ENCODE measurements around the gene LHX1. TPM values are rescaled to one million over a fixed set of nuclear protein-coding genes. Genes with fewer than 3 reads are reported as not detected.

The LHX1 gene
- polyA plus RNA-seq, 1 donor from 2014 or later: 2.5 TPM

GRCh38 chr17:36920032-36921005 lies 17.0 kb upstream of the LHX1 start:
- no peak for TF ChIP-seq RAD21 (conservative IDR thresholded peaks at IDR 0.05)
- TF ChIP-seq EP300 (conservative IDR thresholded peaks at IDR 0.05; ENCODE audit: poor library complexity, severe bottlenecking): no peak
- TF ChIP-seq POLR2AphosphoS5 (IDR thresholded peaks at IDR 0.05): no peak
- TF ChIP-seq, protein P1, sequence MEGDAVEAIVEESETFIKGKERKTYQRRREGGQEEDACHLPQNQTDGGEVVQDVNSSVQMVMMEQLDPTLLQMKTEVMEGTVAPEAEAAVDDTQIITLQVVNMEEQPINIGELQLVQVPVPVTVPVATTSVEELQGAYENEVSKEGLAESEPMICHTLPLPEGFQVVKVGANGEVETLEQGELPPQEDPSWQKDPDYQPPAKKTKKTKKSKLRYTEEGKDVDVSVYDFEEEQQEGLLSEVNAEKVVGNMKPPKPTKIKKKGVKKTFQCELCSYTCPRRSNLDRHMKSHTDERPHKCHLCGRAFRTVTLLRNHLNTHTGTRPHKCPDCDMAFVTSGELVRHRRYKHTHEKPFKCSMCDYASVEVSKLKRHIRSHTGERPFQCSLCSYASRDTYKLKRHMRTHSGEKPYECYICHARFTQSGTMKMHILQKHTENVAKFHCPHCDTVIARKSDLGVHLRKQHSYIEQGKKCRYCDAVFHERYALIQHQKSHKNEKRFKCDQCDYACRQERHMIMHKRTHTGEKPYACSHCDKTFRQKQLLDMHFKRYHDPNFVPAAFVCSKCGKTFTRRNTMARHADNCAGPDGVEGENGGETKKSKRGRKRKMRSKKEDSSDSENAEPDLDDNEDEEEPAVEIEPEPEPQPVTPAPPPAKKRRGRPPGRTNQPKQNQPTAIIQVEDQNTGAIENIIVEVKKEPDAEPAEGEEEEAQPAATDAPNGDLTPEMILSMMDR (IDR thresholded peaks at IDR 0.05; ENCODE audit: poor library complexity, severe bottlenecking): no peak
- no peak for TF ChIP-seq MXI1 (conservative IDR thresholded peaks at IDR 0.05; ENCODE audit: poor library complexity, severe bottlenecking)
- no peak for TF ChIP-seq EZH2 (IDR thresholded peaks at IDR 0.05; ENCODE audit: borderline replicate concordance, insufficient read depth, low read length, poor library complexity, severe bottlenecking)
- TF ChIP-seq, protein P2, sequence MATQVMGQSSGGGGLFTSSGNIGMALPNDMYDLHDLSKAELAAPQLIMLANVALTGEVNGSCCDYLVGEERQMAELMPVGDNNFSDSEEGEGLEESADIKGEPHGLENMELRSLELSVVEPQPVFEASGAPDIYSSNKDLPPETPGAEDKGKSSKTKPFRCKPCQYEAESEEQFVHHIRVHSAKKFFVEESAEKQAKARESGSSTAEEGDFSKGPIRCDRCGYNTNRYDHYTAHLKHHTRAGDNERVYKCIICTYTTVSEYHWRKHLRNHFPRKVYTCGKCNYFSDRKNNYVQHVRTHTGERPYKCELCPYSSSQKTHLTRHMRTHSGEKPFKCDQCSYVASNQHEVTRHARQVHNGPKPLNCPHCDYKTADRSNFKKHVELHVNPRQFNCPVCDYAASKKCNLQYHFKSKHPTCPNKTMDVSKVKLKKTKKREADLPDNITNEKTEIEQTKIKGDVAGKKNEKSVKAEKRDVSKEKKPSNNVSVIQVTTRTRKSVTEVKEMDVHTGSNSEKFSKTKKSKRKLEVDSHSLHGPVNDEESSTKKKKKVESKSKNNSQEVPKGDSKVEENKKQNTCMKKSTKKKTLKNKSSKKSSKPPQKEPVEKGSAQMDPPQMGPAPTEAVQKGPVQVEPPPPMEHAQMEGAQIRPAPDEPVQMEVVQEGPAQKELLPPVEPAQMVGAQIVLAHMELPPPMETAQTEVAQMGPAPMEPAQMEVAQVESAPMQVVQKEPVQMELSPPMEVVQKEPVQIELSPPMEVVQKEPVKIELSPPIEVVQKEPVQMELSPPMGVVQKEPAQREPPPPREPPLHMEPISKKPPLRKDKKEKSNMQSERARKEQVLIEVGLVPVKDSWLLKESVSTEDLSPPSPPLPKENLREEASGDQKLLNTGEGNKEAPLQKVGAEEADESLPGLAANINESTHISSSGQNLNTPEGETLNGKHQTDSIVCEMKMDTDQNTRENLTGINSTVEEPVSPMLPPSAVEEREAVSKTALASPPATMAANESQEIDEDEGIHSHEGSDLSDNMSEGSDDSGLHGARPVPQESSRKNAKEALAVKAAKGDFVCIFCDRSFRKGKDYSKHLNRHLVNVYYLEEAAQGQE (IDR thresholded peaks at IDR 0.05; ENCODE audit: borderline replicate concordance): no peak
- no peak for TF ChIP-seq TAF1 (IDR thresholded peaks at IDR 0.05; ENCODE audit: low read depth)
- TF ChIP-seq SMC3 (conservative IDR thresholded peaks at IDR 0.05; ENCODE audit: poor library complexity): no peak
- Histone ChIP-seq H3F3A (ENCODE audit: insufficient read depth, low read length, poor library complexity, severe bottlenecking) (no peaks in the 10 kb centered on the region), H3K4me2 (ENCODE audit: low read length) (no peak overlapping the region), H2AFZ (ENCODE audit: low read depth, low read length) (no peak overlapping the region), H3K9ac (ENCODE audit: low read length) (no peak overlapping the region), H3K27ac (ENCODE audit: low read length) (no peak overlapping the region), H3K4me3 (ENCODE audit: low read length) (no peak overlapping the region), H3K9me2 (ENCODE audit: insufficient read depth, low read length) (no peaks in the 10 kb centered on the region), H3K27me3 (ENCODE audit: insufficient read depth, low read depth, low read length) (peaks cover 5% of the 10 kb centered on the region), H3K79me2 (replicated peaks; ENCODE audit: insufficient read depth, low read length) (no peaks in the 10 kb centered on the region), H3K9me3 (ENCODE audit: low read length) (no peaks in the 10 kb centered on the region), H3K36me3 (ENCODE audit: insufficient read depth, low read length) (no peaks in the 10 kb centered on the region), H4K20me1 (ENCODE audit: insufficient read depth) (no peaks in the 10 kb centered on the region)

- H3K36me3 ChIP-seq (ENCODE audit: insufficient read depth, low read length): no peaks in the 10 kb centered on the region
- no peaks in the 10 kb centered on the region for H4K20me1 ChIP-seq (ENCODE audit: insufficient read depth)
- peaks cover 8% of the 10 kb centered on the region for H3K27me3 ChIP-seq (ENCODE audit: insufficient read depth, low read depth, low read length)
- H3K79me2 ChIP-seq (replicated peaks; ENCODE audit: insufficient read depth, low read length): no peaks in the 10 kb centered on the region
- TF ChIP-seq, protein P1 (IDR thresholded peaks at IDR 0.05; ENCODE audit: poor library complexity, severe bottlenecking): no peak
- TF ChIP-seq POLR2AphosphoS5 (IDR thresholded peaks at IDR 0.05) (no peak), SMC3 (conservative IDR thresholded peaks at IDR 0.05; ENCODE audit: poor library complexity) (no peak), RAD21 (conservative IDR thresholded peaks at IDR 0.05) (no peak), TAF1 (IDR thresholded peaks at IDR 0.05; ENCODE audit: low read depth) (no peak), MXI1 (conservative IDR thresholded peaks at IDR 0.05; ENCODE audit: poor library complexity, severe bottlenecking) (no peak), EZH2 (IDR thresholded peaks at IDR 0.05; ENCODE audit: borderline replicate concordance, insufficient read depth, low read length, poor library complexity, severe bottlenecking) (no peak), EP300 (conservative IDR thresholded peaks at IDR 0.05; ENCODE audit: poor library complexity, severe bottlenecking) (no peak)
- TF ChIP-seq, protein P2 (IDR thresholded peaks at IDR 0.05; ENCODE audit: borderline replicate concordance): no peak
- no peaks in the 10 kb centered on the region for H3K9me3 ChIP-seq (ENCODE audit: low read length)
- H3K27ac ChIP-seq (ENCODE audit: low read length): no peak overlapping the region
- no peak overlapping the region for H3K4me2 ChIP-seq (ENCODE audit: low read length)
- H3K9ac ChIP-seq (ENCODE audit: low read length): no peak overlapping the region
- no peaks in the 10 kb centered on the region for H3K9me2 ChIP-seq (ENCODE audit: insufficient read depth, low read length)
- H3F3A ChIP-seq (ENCODE audit: insufficient read depth, low read length, poor library complexity, severe bottlenecking): no peaks in the 10 kb centered on the region
- H2AFZ ChIP-seq (ENCODE audit: low read depth, low read length): no peak overlapping the region
- H3K4me3 ChIP-seq (ENCODE audit: low read length): no peak overlapping the region
Observed at GRCh38 chr17:36921095-36921851, 16.0 kb upstream of the LHX1 start.
